GM12878 (cell line): Measurements from ENCODE around the gene FAM13C. TPM values are rescaled to one million over a fixed set of nuclear protein-coding genes. Genes with fewer than 3 reads are reported as not detected.

Experiments
- ATAC-seq: fragments of 200-7000 bp; cut with Tn5 transposase; 3 replicates; pipeline ENCODE4 v1.9.1; 2020; ENCODE audit warnings: mild to moderate bottlenecking, moderate library complexity
- BruUV-seq: library from RNA; stranded (reverse); fragments of 400-500 nt; replicated peaks from 2 replicates; lab custom pipeline; 2021; lab: Mats Ljungman, UMichigan
- CTCF ChIA-PET: fragments of 300-600 bp; sonication (Branson Sonifier 250); formaldehyde crosslinking; extraction: SDS; loops from one replicate; lab custom pipeline; 2021; ENCODE audit warnings: inconsistent platforms; lab: Yijun Ruan, JAX
- POLR2A ChIA-PET: fragments of 350-600 bp; formaldehyde crosslinking; extraction: SDS; loops from one replicate; lab custom pipeline; 2021; ENCODE audit warnings: inconsistent platforms; lab: Charles Lee
- RAD21 ChIA-PET: fragments of 300-600 bp; sonication (Branson Sonifier 250); formaldehyde crosslinking; loops from one replicate; lab custom pipeline; 2023; ENCODE audit warnings: antibody characterized with exemption; ENCODE audit not compliant: unreplicated experiment; lab: Charles Lee
- SMC1A ChIA-PET: fragments of 300-600 bp; sonication (Branson Sonifier 250); formaldehyde crosslinking; loops from one replicate; lab custom pipeline; 2023; ENCODE audit not compliant: unreplicated experiment, uncharacterized antibody; lab: Charles Lee
- DNase-seq: peaks from one replicate; pipeline ENCODE4 v3.0.0-alpha.2; 2011; ENCODE audit warnings: low read depth, low spot score
- FAIRE-seq: peaks from 3 replicates; lab custom pipeline; 2011; peaks lifted over from hg19 to GRCh38; lab: Jason Lieb, UNC
- H2AFZ ChIP-seq: 2 replicates; pipeline ENCODE4 v1.6.0; 2011; ENCODE audit warnings: low read depth, low read length, control low read depth; ENCODE audit not compliant: control insufficient read depth
- H3K27ac ChIP-seq: 2 replicates; pipeline ENCODE4 v1.5.1; 2011; ENCODE audit warnings: control low read depth; ENCODE audit not compliant: control insufficient read depth, insufficient read depth
- H3K27me3 ChIP-seq, 2 experiments: replicated peaks in 1 of 2; 2 replicates each; pipeline versions ENCODE4 v1.6.0 to v1.6.1; 2011; ENCODE audit warnings: low read length in 1 of 2; ENCODE audit not compliant: control insufficient read depth in 2 of 2, insufficient read depth in 2 of 2
- H3K36me3 ChIP-seq, 2 experiments: 2 replicates each; pipeline ENCODE4 v1.5.1; 2011; ENCODE audit warnings: low read length in 1 of 2; ENCODE audit not compliant: control insufficient read depth in 2 of 2, insufficient read depth in 2 of 2
- H3K4me1 ChIP-seq: 2 replicates; pipeline ENCODE4 v1.6.1; 2011; ENCODE audit warnings: mild to moderate bottlenecking, low read length, moderate library complexity, mixed read lengths; ENCODE audit not compliant: control insufficient read depth, insufficient read depth
- H3K4me2 ChIP-seq: 2 replicates; pipeline ENCODE4 v1.6.0; 2011; ENCODE audit warnings: control low read depth; ENCODE audit not compliant: control insufficient read depth, insufficient read depth
- H3K4me3 ChIP-seq: fragments of 200-600 bp; sonication (generic); 2 replicates; pipeline ENCODE4 v1.5.1; 2016
- H3K79me2 ChIP-seq: 2 replicates; pipeline ENCODE4 v1.6.0; 2011; ENCODE audit warnings: low read length; ENCODE audit not compliant: control insufficient read depth, insufficient read depth
- H3K9ac ChIP-seq: 2 replicates; pipeline ENCODE4 v1.8.0; 2011; ENCODE audit warnings: low read length, control low read depth, mixed read lengths; ENCODE audit not compliant: control insufficient read depth, insufficient read depth
- H3K9me3 ChIP-seq: replicated peaks from 3 replicates; pipeline ENCODE4 v1.5.1; 2011; ENCODE audit warnings: mild to moderate bottlenecking, low read length; ENCODE audit not compliant: control insufficient read depth, insufficient read depth
- H4K20me1 ChIP-seq: 2 replicates; pipeline ENCODE4 v1.6.0; 2011; ENCODE audit not compliant: control insufficient read depth, insufficient read depth
- CBFB ChIP-seq: IDR thresholded peaks from 2 replicates; pipeline ENCODE4 v1.6.1; 2016; ENCODE audit warnings: antibody characterized with exemption, low read depth
- CBX5 ChIP-seq: sonication (generic); IDR thresholded peaks from 2 replicates; pipeline ENCODE4 v1.6.1; 2016; ENCODE audit warnings: low read depth, moderate library complexity, mild to moderate bottlenecking, inconsistent platforms
- CHD1 ChIP-seq: IDR thresholded peaks from 2 replicates; pipeline ENCODE4 v1.6.1; 2012; ENCODE audit warnings: low read depth, low read length, improper control_type of control experiment
- EGR1 ChIP-seq, 2 experiments: IDR thresholded peaks; 1 replicate in 1 of 2; 2 replicates in 1 of 2; pipeline ENCODE4 v1.6.1; 2011 to 2012; ENCODE audit warnings: low read depth in 2 of 2, low read length in 2 of 2, borderline replicate concordance in 1 of 2, mild to moderate bottlenecking in 1 of 2, moderate library complexity in 1 of 2
- HDAC6 ChIP-seq: fragments of 200-600 bp; sonication (generic); IDR thresholded peaks from one replicate; pipeline ENCODE4 v1.8.0; 2017; ENCODE audit warnings: antibody characterized with exemption; ENCODE audit not compliant: unreplicated experiment
- IRF4 ChIP-seq: IDR thresholded peaks from 2 replicates; pipeline ENCODE4 v1.6.1; 2011; ENCODE audit warnings: low read depth, low read length
- JUND ChIP-seq: IDR thresholded peaks from 2 replicates; pipeline ENCODE4 v1.6.1; 2012; ENCODE audit warnings: low read depth, mild to moderate bottlenecking, low read length, improper control_type of control experiment, moderate library complexity
- MTA2 ChIP-seq: fragments of 450-650 bp; IDR thresholded peaks from 2 replicates; pipeline ENCODE4 v1.6.1; 2016; ENCODE audit warnings: low read depth, mild to moderate bottlenecking, moderate library complexity
- RELA ChIP-seq: fragments of 450-650 bp; IDR thresholded peaks from 2 replicates; pipeline ENCODE4 v1.8.0; 2014; ENCODE audit warnings: borderline replicate concordance; ENCODE audit not compliant: partially characterized antibody
- RUNX3 ChIP-seq: IDR thresholded peaks from 2 replicates; pipeline ENCODE4 v1.6.1; 2012; ENCODE audit warnings: low read length, inconsistent platforms
- SIX5 ChIP-seq: IDR thresholded peaks from 2 replicates; pipeline ENCODE4 v1.6.1; 2011; ENCODE audit warnings: mild to moderate bottlenecking, low read depth, low read length, moderate library complexity; ENCODE audit not compliant: severe bottlenecking
- SMARCA5 ChIP-seq: fragments of 450-650 bp; IDR thresholded peaks from 2 replicates; pipeline ENCODE4 v1.6.1; 2017; ENCODE audit warnings: mild to moderate bottlenecking
- STAT3 ChIP-seq: IDR thresholded peaks from 2 replicates; pipeline ENCODE4 v1.6.1; 2011; ENCODE audit warnings: low read depth, low read length, improper control_type of control experiment
- ZBED1 ChIP-seq: IDR thresholded peaks from 2 replicates; pipeline ENCODE4 v1.6.1; 2016; ENCODE audit warnings: borderline replicate concordance
- WGBS: methylation state at CpG from one replicate; pipeline ENCODE4 v1.1.6; 2016; ENCODE audit warnings: low lambda C conversion rate; ENCODE audit not compliant: insufficient replicate concordance, insufficient coverage; ENCODE audit errors: missing lambda C conversion rate; 5-methylcytosine and 5-hydroxymethylcytosine counted together
- in situ Hi-C: fragments of 300-500 bp; cut with MboI; formaldehyde crosslinking; loops from 9 replicates; pipeline ENCODE4 v1.14.3; 2018; ENCODE audit warnings: mixed read lengths
- intact Hi-C: fragments of 100-400 bp; cut with micrococcal nuclease; formaldehyde crosslinking; loops from one replicate; pipeline ENCODE4 v1.14.2; 2022; ENCODE audit not compliant: unreplicated experiment
- polyA plus RNA-seq, 11 experiments: library from polyadenylated mRNA; depleted of rRNA in 4 of 11; unstranded in 6 of 11; stranded (reverse) in 5 of 11; fragments of >200 nt; fragmentation: Nextera tagmentation in 4 of 11; fragmentation: Illumina TruSeq in 1 of 11; extraction: Ambion mirVana in 4 of 11; extraction: Trizol in 1 of 11; gene quantifications; 1 replicate in 1 of 11; 2 replicates in 10 of 11; pipeline versions ENCODE4 v1.2.1 to v1.2.3, GENCODE V29; 2011 to 2016; ENCODE audit warnings: inconsistent platforms in 2 of 11, missing spikeins in 2 of 11, low read depth in 1 of 11
- total RNA-seq, 4 experiments: library from RNA; depleted of rRNA in 3 of 4; stranded (reverse); fragments of >200 nt in 3 of 4; fragmentation: Illumina TruSeq in 1 of 4; extraction: Trizol in 1 of 4; gene quantifications; 2 replicates each; pipeline versions ENCODE4 v1.2.1 to v1.2.3, GENCODE V29; 2013 to 2021
- TF ChIP-seq, protein P1 (sequence below): IDR thresholded peaks from 2 replicates; pipeline ENCODE4 v1.6.1; 2011; ENCODE audit warnings: low read depth, low read length, improper control_type of control experiment, borderline replicate concordance
- TF ChIP-seq, protein P2 (sequence below): IDR thresholded peaks from 2 replicates; pipeline ENCODE4 v1.6.1; 2011; ENCODE audit warnings: low read depth, mild to moderate bottlenecking, low read length, moderate library complexity, borderline replicate concordance; ENCODE audit errors: extremely low read depth
- TF ChIP-seq, protein P3 (sequence below): IDR thresholded peaks from 2 replicates; pipeline ENCODE4 v1.6.1; 2012; ENCODE audit warnings: mild to moderate bottlenecking, low read depth, low read length

Gene FAM13C
- total and polyA plus RNA-seq, 10 of the 15 experiments (the other 5 are each of a cell fraction or from before 2014, with no cell fraction given) = 0.04 to 0.31 (median 0.13) TPM; not detected in 5

DNA sequence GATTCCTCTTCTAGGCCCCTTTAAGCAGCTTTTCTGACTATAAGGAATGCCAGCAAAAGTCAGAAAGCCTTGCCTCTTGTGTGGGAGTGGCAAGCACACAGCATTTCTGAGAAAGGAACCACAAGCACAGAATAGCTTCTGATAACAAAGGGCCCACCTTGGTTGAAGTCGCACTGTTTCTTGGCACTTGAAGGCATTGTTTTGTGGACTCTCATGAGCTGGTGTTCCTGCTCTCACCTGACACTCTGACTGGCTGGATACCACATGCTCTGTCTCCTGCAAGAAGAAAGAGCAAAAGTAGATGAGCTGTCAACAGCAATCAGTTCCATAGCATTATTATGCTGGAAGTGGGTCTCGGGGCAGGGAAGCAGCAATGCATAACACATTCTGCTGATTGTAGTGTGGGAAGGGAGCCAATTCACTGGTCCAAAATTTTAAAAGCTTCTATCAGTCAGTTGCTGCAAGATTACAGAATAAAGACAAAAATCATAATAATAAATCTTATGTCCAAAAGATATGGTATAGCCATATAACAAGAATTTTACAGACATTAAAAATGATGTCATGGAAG lies 38.4 kb downstream of the FAM13C start:
- Histone ChIP-seq H2AFZ (no peak overlapping the region), H3K27ac (no peak overlapping the region), H4K20me1 (no peaks in the 10 kb centered on the region), H3K9me3 (no peaks in the 10 kb centered on the region), H3K4me2 (no peak overlapping the region), H3K79me2 (no peaks in the 10 kb centered on the region), H3K27me3 (no peaks in the 10 kb centered on the region), H3K4me3 (no peak overlapping the region), H3K9ac (no peak overlapping the region), H3K36me3 (no peaks in the 10 kb centered on the region), H3K4me1 (no peaks in the 10 kb centered on the region)
- ChIA-PET SMC1A (no interaction called here), CTCF (no interaction called here), POLR2A (no interaction called here), RAD21 (interaction anchor here (1.2 kb wide), 1 partner anchor 372 kb away, joined by 3 read pairs; no protein-coding TSS in a partner anchor)
- WGBS = 43% methylated on average over 2 of the region's 2 CpGs
- intact Hi-C loops (no loop called here), in situ Hi-C loops (no loop called here)
- ATAC-seq (no peak), DNase-seq (no peak), FAIRE-seq (no peak)
- no peak for TF ChIP-seq CBX5
- no peak for TF ChIP-seq STAT3
- TF ChIP-seq, protein P1, sequence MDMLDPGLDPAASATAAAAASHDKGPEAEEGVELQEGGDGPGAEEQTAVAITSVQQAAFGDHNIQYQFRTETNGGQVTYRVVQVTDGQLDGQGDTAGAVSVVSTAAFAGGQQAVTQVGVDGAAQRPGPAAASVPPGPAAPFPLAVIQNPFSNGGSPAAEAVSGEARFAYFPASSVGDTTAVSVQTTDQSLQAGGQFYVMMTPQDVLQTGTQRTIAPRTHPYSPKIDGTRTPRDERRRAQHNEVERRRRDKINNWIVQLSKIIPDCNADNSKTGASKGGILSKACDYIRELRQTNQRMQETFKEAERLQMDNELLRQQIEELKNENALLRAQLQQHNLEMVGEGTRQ = no peak
- TF ChIP-seq RUNX3 = no peak
- TF ChIP-seq ZBED1 = no peak
- TF ChIP-seq, protein P2, sequence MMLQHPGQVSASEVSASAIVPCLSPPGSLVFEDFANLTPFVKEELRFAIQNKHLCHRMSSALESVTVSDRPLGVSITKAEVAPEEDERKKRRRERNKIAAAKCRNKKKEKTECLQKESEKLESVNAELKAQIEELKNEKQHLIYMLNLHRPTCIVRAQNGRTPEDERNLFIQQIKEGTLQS = no peak
- TF ChIP-seq MTA2 = no peak
- TF ChIP-seq SMARCA5 = no peak
- no peak for TF ChIP-seq CBFB
- no peak for TF ChIP-seq CHD1
- TF ChIP-seq EGR1 (IDR thresholded peaks at IDR 0.05; ENCODE audit: borderline replicate concordance in 1 of 2, low read depth in 2 of 2, low read length in 2 of 2) = no peak
- TF ChIP-seq, protein P3, sequence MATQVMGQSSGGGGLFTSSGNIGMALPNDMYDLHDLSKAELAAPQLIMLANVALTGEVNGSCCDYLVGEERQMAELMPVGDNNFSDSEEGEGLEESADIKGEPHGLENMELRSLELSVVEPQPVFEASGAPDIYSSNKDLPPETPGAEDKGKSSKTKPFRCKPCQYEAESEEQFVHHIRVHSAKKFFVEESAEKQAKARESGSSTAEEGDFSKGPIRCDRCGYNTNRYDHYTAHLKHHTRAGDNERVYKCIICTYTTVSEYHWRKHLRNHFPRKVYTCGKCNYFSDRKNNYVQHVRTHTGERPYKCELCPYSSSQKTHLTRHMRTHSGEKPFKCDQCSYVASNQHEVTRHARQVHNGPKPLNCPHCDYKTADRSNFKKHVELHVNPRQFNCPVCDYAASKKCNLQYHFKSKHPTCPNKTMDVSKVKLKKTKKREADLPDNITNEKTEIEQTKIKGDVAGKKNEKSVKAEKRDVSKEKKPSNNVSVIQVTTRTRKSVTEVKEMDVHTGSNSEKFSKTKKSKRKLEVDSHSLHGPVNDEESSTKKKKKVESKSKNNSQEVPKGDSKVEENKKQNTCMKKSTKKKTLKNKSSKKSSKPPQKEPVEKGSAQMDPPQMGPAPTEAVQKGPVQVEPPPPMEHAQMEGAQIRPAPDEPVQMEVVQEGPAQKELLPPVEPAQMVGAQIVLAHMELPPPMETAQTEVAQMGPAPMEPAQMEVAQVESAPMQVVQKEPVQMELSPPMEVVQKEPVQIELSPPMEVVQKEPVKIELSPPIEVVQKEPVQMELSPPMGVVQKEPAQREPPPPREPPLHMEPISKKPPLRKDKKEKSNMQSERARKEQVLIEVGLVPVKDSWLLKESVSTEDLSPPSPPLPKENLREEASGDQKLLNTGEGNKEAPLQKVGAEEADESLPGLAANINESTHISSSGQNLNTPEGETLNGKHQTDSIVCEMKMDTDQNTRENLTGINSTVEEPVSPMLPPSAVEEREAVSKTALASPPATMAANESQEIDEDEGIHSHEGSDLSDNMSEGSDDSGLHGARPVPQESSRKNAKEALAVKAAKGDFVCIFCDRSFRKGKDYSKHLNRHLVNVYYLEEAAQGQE = no peak
- no peak for TF ChIP-seq RELA
- TF ChIP-seq HDAC6 = no peak
- no peak for TF ChIP-seq SIX5
- no peak for TF ChIP-seq JUND
- TF ChIP-seq IRF4 = no peak
- BruUV-seq = no TSS peak
